HepG2 (cell line): ENCODE results near the gene KCNT2. TPM values are rescaled to one million over a fixed set of nuclear protein-coding genes. Genes with fewer than 3 reads are reported as not detected.
A peak's percentile ranks its signal among the peaks of the same experiment; 100 is the strongest.

Source experiments
- ATF6 ChIP-seq: sonication (generic); formaldehyde crosslinking; conservative IDR thresholded peaks from 2 replicates; pipeline ENCODE4 v1.4.0; 2020; ENCODE audit warnings: missing genetic modification reagents
- ATRX ChIP-seq: sonication (generic); formaldehyde crosslinking; IDR thresholded peaks from 2 replicates; pipeline ENCODE4 v1.4.0; 2020; ENCODE audit warnings: missing genetic modification reagents, borderline replicate concordance
- BCL6 ChIP-seq: IDR thresholded peaks from 2 replicates; pipeline ENCODE4 v1.6.1; 2016; ENCODE audit warnings: missing genetic modification reagents, missing compliant biosample characterization
- CBFB ChIP-seq: sonication (generic); formaldehyde crosslinking; IDR thresholded peaks from 2 replicates; pipeline ENCODE4 v1.4.0; 2020; ENCODE audit warnings: missing genetic modification reagents
- ELF1 ChIP-seq: sonication (generic); formaldehyde crosslinking; IDR thresholded peaks from 2 replicates; pipeline ENCODE4 v1.4.0; 2020; ENCODE audit warnings: missing genetic modification reagents
- ERF ChIP-seq: IDR thresholded peaks from 2 replicates; pipeline ENCODE4 v1.6.1; 2018; ENCODE audit warnings: missing biosample characterization, missing genetic modification reagents
- GATAD2A ChIP-seq: IDR thresholded peaks from 2 replicates; pipeline ENCODE4 v1.6.1; 2016
- GTF3A ChIP-seq: sonication (generic); formaldehyde crosslinking; conservative IDR thresholded peaks from 2 replicates; pipeline ENCODE4 v1.4.0; 2020; ENCODE audit warnings: mild to moderate bottlenecking, missing genetic modification reagents
- HNF4A ChIP-seq: sonication (generic); formaldehyde crosslinking; IDR thresholded peaks from 2 replicates; pipeline ENCODE4 v1.4.0; 2020; ENCODE audit warnings: missing genetic modification reagents
- HOXA7 ChIP-seq: sonication (generic); formaldehyde crosslinking; IDR thresholded peaks from 2 replicates; pipeline ENCODE4 v1.8.1; 2022; ENCODE audit warnings: mild to moderate bottlenecking, missing genetic modification reagents, moderate library complexity
- KAT8 ChIP-seq: IDR thresholded peaks from 2 replicates; pipeline ENCODE4 v1.6.1; 2016; ENCODE audit warnings: missing genetic modification reagents, missing compliant biosample characterization
- MATR3 ChIP-seq: sonication (generic); formaldehyde crosslinking; IDR thresholded peaks from 2 replicates; pipeline ENCODE4 v1.4.0; 2020; ENCODE audit warnings: missing genetic modification reagents
- MYNN ChIP-seq: sonication (generic); formaldehyde crosslinking; IDR thresholded peaks from 2 replicates; pipeline ENCODE4 v1.4.0; 2020; ENCODE audit warnings: mild to moderate bottlenecking, low read depth, missing genetic modification reagents
- PRMT3 ChIP-seq: sonication (generic); formaldehyde crosslinking; IDR thresholded peaks from 2 replicates; pipeline ENCODE4 v1.8.1; 2022; ENCODE audit warnings: low read depth, mild to moderate bottlenecking, moderate library complexity, missing genetic modification reagents, borderline replicate concordance
- RBFOX2 ChIP-seq: fragments of 200-400 bp; formaldehyde crosslinking; IDR thresholded peaks from 2 replicates; pipeline ENCODE4 v1.6.1; 2017; ENCODE audit warnings: low read depth, mild to moderate bottlenecking, low read length
- SMYD3 ChIP-seq: sonication (generic); formaldehyde crosslinking; IDR thresholded peaks from 2 replicates; pipeline ENCODE4 v1.8.1; 2023; ENCODE audit warnings: mild to moderate bottlenecking, missing genetic modification reagents
- SP2 ChIP-seq: sonication (generic); formaldehyde crosslinking; IDR thresholded peaks from 2 replicates; pipeline ENCODE4 v1.5.1; 2020; ENCODE audit warnings: mild to moderate bottlenecking, missing genetic modification reagents
- THAP11 ChIP-seq: IDR thresholded peaks from 2 replicates; pipeline ENCODE4 v1.6.1; 2016; ENCODE audit warnings: missing biosample characterization, missing genetic modification reagents
- THRA ChIP-seq: sonication (generic); formaldehyde crosslinking; IDR thresholded peaks from 2 replicates; pipeline ENCODE4 v1.4.0; 2020; ENCODE audit warnings: missing genetic modification reagents, borderline replicate concordance
- ZNF280D ChIP-seq: sonication (generic); formaldehyde crosslinking; IDR thresholded peaks from 2 replicates; pipeline ENCODE4 v1.5.1; 2020; ENCODE audit warnings: mild to moderate bottlenecking, missing genetic modification reagents
- ZNF563 ChIP-seq: sonication (generic); formaldehyde crosslinking; IDR thresholded peaks from 2 replicates; pipeline ENCODE4 v1.8.0; 2022; ENCODE audit warnings: mild to moderate bottlenecking, moderate library complexity, missing genetic modification reagents
- ZNF580 ChIP-seq: IDR thresholded peaks from 2 replicates; pipeline ENCODE4 v1.6.1; 2016; ENCODE audit warnings: low read depth, borderline replicate concordance
- ZNF678 ChIP-seq: sonication (generic); formaldehyde crosslinking; IDR thresholded peaks from 2 replicates; pipeline ENCODE4 v1.4.0; 2020; ENCODE audit warnings: mild to moderate bottlenecking, missing genetic modification reagents
- ZNF703 ChIP-seq: sonication (generic); formaldehyde crosslinking; IDR thresholded peaks from 2 replicates; pipeline ENCODE4 v1.5.1; 2020; ENCODE audit warnings: missing genetic modification reagents, mild to moderate bottlenecking, moderate library complexity, borderline replicate concordance
- ZNF749 ChIP-seq: sonication (generic); formaldehyde crosslinking; IDR thresholded peaks from 2 replicates; pipeline ENCODE4 v1.8.0; 2022; ENCODE audit warnings: mild to moderate bottlenecking, missing genetic modification reagents, moderate library complexity, borderline replicate concordance
- polyA plus RNA-seq, 8 experiments: library from polyadenylated mRNA; depleted of rRNA in 3 of 8; stranded (reverse) in 7 of 8; unstranded in 1 of 8; fragments of >200 nt; fragmentation: Illumina TruSeq in 4 of 8; extraction: Trizol in 4 of 8; gene quantifications; 2 replicates each; pipeline versions ENCODE4 v1.2.1 to v1.2.3, GENCODE V29; 2011 to 2016; ENCODE audit warnings: low read depth in 4 of 8, missing spikeins in 1 of 8, mixed read lengths in 1 of 8; ENCODE audit not compliant: insufficient read depth in 1 of 8
- total RNA-seq, 5 experiments: library from RNA; depleted of rRNA; stranded (reverse); fragments of >200 nt; fragmentation: Illumina TruSeq; extraction: Trizol; gene quantifications; 2 replicates each; pipeline ENCODE4 v1.2.3, GENCODE V29; 2016; ENCODE audit warnings: low read depth in 1 of 5

The KCNT2 gene
- total and polyA plus RNA-seq, 2 of the 13 experiments (the other 11 are each of a cell fraction or from before 2014, with no cell fraction given) = not detected

- TF ChIP-seq SMYD3 (CRISPR knock-in tag) = no peak
- TF ChIP-seq ZNF678 (CRISPR knock-in tag) = no peak
- TF ChIP-seq GATAD2A (CRISPR knock-in tag) = peak; percentile 92
- peak; percentile 85 for TF ChIP-seq HNF4A (CRISPR knock-in tag)
- no peak for TF ChIP-seq ZNF703
- no peak for TF ChIP-seq ZNF580 (CRISPR knock-in tag)
- no peak for TF ChIP-seq GTF3A
- TF ChIP-seq ZNF749 (CRISPR knock-in tag) = no peak
- no peak for TF ChIP-seq MATR3 (CRISPR knock-in tag)
- no peak for TF ChIP-seq ZNF280D (CRISPR knock-in tag)
- no peak for TF ChIP-seq ATRX
- TF ChIP-seq SP2 (CRISPR knock-in tag) = no peak
- TF ChIP-seq THRA (CRISPR knock-in tag) = peak; percentile 67
- no peak for TF ChIP-seq CBFB (CRISPR knock-in tag)
- no peak for TF ChIP-seq ELF1 (CRISPR knock-in tag)
- TF ChIP-seq ATF6 (CRISPR knock-in tag) = no peak
- TF ChIP-seq RBFOX2 = no peak
- TF ChIP-seq HOXA7 (CRISPR knock-in tag) = no peak
- no peak for TF ChIP-seq ERF
- peak; percentile 21; the same call in 1 of the 2 replicates for TF ChIP-seq THAP11 (CRISPR knock-in tag)
- peak; percentile 88 for TF ChIP-seq BCL6 (CRISPR knock-in tag)
- TF ChIP-seq PRMT3 (CRISPR knock-in tag) = no peak
- TF ChIP-seq MYNN = no peak
- TF ChIP-seq KAT8 (CRISPR knock-in tag) = peak; percentile 42; the same call in 1 of the 2 replicates
- TF ChIP-seq ZNF563 = no peak
These were observed 206.8 kb downstream of the KCNT2 start (continued) for GRCh38 chr1:196401452-196401833.
